Astrocyte (in vitro differentiated cells and primary cell): ENCODE results near the gene SHANK1. TPM values are rescaled to one million over a fixed set of nuclear protein-coding genes. Genes with fewer than 3 reads are reported as not detected.

Experiments
- DNase-seq: peaks from one replicate; pipeline ENCODE4 v3.0.0-alpha.2; 2010; ENCODE audit warnings: low read depth
- FAIRE-seq: peaks from 2 replicates; lab custom pipeline; 2011; peaks lifted over from hg19 to GRCh38; lab: Jason Lieb, UNC
- H2AFZ ChIP-seq: 2 replicates; pipeline ENCODE4 v1.6.0; 2012; ENCODE audit warnings: low read depth, low read length, inconsistent platforms
- H3K27ac ChIP-seq: 2 replicates; pipeline ENCODE4 v1.5.1; 2011; ENCODE audit warnings: low read depth, low read length, inconsistent platforms
- H3K27me3 ChIP-seq: 2 replicates; pipeline ENCODE4 v1.6.0; 2011; ENCODE audit warnings: low read length, inconsistent platforms; ENCODE audit not compliant: insufficient read depth
- H3K36me3 ChIP-seq: 2 replicates; pipeline ENCODE4 v1.5.1; 2011; ENCODE audit warnings: low read length, inconsistent platforms; ENCODE audit not compliant: insufficient read depth
- H3K4me1 ChIP-seq: 2 replicates; pipeline ENCODE4 v1.5.1; 2011; ENCODE audit warnings: low read length, inconsistent platforms; ENCODE audit not compliant: insufficient read depth
- H3K4me2 ChIP-seq: 2 replicates; pipeline ENCODE4 v1.6.0; 2012; ENCODE audit warnings: low read length, inconsistent platforms
- H3K4me3 ChIP-seq: 2 replicates; pipeline ENCODE4 v1.5.1; 2011; ENCODE audit warnings: low read depth, mild to moderate bottlenecking, low read length, inconsistent platforms; ENCODE audit not compliant: insufficient read depth
- H3K79me2 ChIP-seq: 2 replicates; pipeline ENCODE4 v1.6.0; 2012; ENCODE audit warnings: mild to moderate bottlenecking, low read length, inconsistent platforms; ENCODE audit not compliant: insufficient read depth
- H3K9ac ChIP-seq: 2 replicates; pipeline ENCODE4 v1.6.0; 2012; ENCODE audit warnings: mild to moderate bottlenecking, low read length, inconsistent platforms
- H3K9me3 ChIP-seq: 2 replicates; pipeline ENCODE4 v1.5.1; 2012; ENCODE audit warnings: low read depth, mild to moderate bottlenecking, low read length, inconsistent platforms; ENCODE audit not compliant: insufficient read depth
- H4K20me1 ChIP-seq: 2 replicates; pipeline ENCODE4 v1.6.0; 2012; ENCODE audit warnings: low read length, inconsistent platforms; ENCODE audit not compliant: insufficient read depth
- H3K27ac Mint-ChIP-seq: one replicate; pipeline ENCODE4 v1.8.0; 2021; ENCODE audit warnings: mild to moderate bottlenecking, mixed read lengths; ENCODE audit not compliant: unreplicated experiment
- H3K27me3 Mint-ChIP-seq: one replicate; pipeline ENCODE4 v1.8.0; 2021; ENCODE audit warnings: low read depth, mixed read lengths; ENCODE audit not compliant: unreplicated experiment
- H3K36me3 Mint-ChIP-seq: one replicate; pipeline ENCODE4 v1.8.0; 2021; ENCODE audit warnings: low read depth, mixed read lengths; ENCODE audit not compliant: unreplicated experiment
- H3K4me1 Mint-ChIP-seq: one replicate; pipeline ENCODE4 v1.8.0; 2021; ENCODE audit warnings: low read depth, mixed read lengths; ENCODE audit not compliant: unreplicated experiment
- H3K4me3 Mint-ChIP-seq: one replicate; pipeline ENCODE4 v1.8.0; 2021; ENCODE audit warnings: mild to moderate bottlenecking, moderate library complexity, mixed read lengths; ENCODE audit not compliant: unreplicated experiment
- H3K9me3 Mint-ChIP-seq: one replicate; pipeline ENCODE4 v1.8.0; 2021; ENCODE audit warnings: mild to moderate bottlenecking, mixed read lengths; ENCODE audit not compliant: unreplicated experiment
- EZH2 ChIP-seq: IDR thresholded peaks from 2 replicates; pipeline ENCODE4 v1.6.1; 2012; ENCODE audit warnings: mild to moderate bottlenecking, low read length, inconsistent platforms; ENCODE audit not compliant: insufficient read depth
- total RNA-seq: library from RNA; stranded (reverse); gene quantifications from 2 replicates; pipeline ENCODE4 v1.2.1, GENCODE V29; 2021
- TF ChIP-seq, protein P1 (sequence below): IDR thresholded peaks from 2 replicates; pipeline ENCODE4 v1.5.1; 2011; ENCODE audit warnings: low read depth, mild to moderate bottlenecking, inconsistent platforms, low read length, moderate library complexity; ENCODE audit not compliant: insufficient read depth

SHANK1 gene
- total RNA-seq, 1 donor from 2014 or later, result not detected

DNA sequence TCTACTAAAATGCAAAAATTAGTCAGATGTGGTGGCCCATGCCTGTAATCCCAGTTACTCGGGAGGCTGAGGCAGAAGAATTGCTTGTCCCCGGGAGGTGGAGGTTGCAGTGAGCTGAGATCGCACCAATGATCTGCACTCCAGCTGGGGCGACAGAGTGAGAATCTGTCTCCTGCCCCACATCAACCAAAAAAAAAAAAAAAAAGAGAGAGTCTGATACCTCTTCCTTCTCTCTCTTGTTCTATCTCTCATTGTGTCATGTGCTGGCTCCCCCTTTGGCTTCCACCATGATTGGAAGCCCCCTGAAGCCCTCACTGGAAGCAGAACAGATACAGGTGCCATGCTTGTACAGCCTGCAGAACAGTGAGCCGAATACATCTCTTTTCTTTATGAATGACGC, 23.9 kb upstream of the SHANK1 start:
- Histone ChIP-seq H2AFZ (no peak overlapping the region), H3K36me3 (no peaks in the 10 kb centered on the region), H4K20me1 (no peaks in the 10 kb centered on the region), H3K9ac (no peak overlapping the region), H3K9me3 (no peaks in the 10 kb centered on the region), H3K4me1 (no peaks in the 10 kb centered on the region), H3K27me3 (peaks cover 2% of the 10 kb centered on the region), H3K79me2 (no peaks in the 10 kb centered on the region), H3K4me3 (no peak overlapping the region), H3K4me2 (no peak overlapping the region), H3K27ac (no peak overlapping the region)
- Mint-ChIP-seq H3K9me3 (peaks cover 20% of the 10 kb centered on the region), H3K4me1 (no peaks in the 10 kb centered on the region), H3K27me3 (no peaks in the 10 kb centered on the region), H3K27ac (no peak overlapping the region), H3K4me3 (no peak overlapping the region), H3K36me3 (no peaks in the 10 kb centered on the region)
- FAIRE-seq (no peak), DNase-seq (no peak)
- no peak for TF ChIP-seq EZH2
- TF ChIP-seq, protein P1, sequence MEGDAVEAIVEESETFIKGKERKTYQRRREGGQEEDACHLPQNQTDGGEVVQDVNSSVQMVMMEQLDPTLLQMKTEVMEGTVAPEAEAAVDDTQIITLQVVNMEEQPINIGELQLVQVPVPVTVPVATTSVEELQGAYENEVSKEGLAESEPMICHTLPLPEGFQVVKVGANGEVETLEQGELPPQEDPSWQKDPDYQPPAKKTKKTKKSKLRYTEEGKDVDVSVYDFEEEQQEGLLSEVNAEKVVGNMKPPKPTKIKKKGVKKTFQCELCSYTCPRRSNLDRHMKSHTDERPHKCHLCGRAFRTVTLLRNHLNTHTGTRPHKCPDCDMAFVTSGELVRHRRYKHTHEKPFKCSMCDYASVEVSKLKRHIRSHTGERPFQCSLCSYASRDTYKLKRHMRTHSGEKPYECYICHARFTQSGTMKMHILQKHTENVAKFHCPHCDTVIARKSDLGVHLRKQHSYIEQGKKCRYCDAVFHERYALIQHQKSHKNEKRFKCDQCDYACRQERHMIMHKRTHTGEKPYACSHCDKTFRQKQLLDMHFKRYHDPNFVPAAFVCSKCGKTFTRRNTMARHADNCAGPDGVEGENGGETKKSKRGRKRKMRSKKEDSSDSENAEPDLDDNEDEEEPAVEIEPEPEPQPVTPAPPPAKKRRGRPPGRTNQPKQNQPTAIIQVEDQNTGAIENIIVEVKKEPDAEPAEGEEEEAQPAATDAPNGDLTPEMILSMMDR, result no peak

DNA sequence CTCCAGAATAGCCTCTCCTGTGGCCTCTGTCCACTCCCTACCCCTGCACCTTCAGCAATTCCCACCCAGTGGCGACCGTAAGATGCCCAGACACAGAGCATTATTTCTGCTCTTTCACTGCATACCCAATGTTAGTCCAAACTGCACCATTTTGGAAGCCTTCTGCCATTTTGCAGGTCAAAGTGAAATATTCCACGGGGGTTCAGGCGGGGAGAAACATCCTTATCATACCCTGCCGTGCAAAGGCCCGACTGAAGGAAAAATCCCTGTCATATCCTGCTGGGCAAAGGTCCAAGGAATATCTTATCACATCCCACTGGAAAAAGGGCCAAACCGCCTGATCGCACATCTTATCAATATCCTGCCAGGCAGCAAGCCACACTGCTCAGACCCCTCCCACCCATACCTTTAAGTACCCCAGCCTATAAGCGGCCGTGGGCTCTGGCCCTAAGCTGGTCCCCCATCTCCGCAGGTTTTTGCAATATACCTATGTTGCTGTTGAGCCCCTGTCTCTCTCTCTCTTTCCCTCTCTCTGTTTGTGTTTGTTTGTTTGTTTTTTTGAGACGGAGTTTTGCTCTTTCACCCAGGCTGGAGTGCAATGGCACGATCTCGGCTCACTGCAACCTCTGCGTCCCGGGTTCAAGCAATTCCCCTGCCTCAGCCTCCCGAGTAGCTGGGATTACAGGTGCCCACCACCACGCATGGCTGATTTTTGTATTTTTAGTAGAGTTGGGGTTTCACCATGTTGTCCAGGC, 21.8 kb upstream of the SHANK1 start:
- Histone ChIP-seq H3K4me2 (no peak overlapping the region), H3K79me2 (no peaks in the 10 kb centered on the region), H3K4me1 (no peaks in the 10 kb centered on the region), H3K27me3 (peaks cover 2% of the 10 kb centered on the region), H3K9me3 (no peaks in the 10 kb centered on the region), H3K4me3 (no peak overlapping the region), H3K36me3 (no peaks in the 10 kb centered on the region), H4K20me1 (no peaks in the 10 kb centered on the region), H2AFZ (no peak overlapping the region), H3K9ac (no peak overlapping the region), H3K27ac (no peak overlapping the region)
- DNase-seq, result no peak
- H3K4me3 Mint-ChIP-seq, result no peak overlapping the region
- no peak for FAIRE-seq
- no peak for TF ChIP-seq EZH2
- TF ChIP-seq, protein P1, result no peak
- no peaks in the 10 kb centered on the region for H3K4me1 Mint-ChIP-seq
- no peak overlapping the region for H3K27ac Mint-ChIP-seq
- H3K27me3 Mint-ChIP-seq, result no peaks in the 10 kb centered on the region
- peaks cover 17% of the 10 kb centered on the region for H3K9me3 Mint-ChIP-seq
- H3K36me3 Mint-ChIP-seq, result no peaks in the 10 kb centered on the region

DNA sequence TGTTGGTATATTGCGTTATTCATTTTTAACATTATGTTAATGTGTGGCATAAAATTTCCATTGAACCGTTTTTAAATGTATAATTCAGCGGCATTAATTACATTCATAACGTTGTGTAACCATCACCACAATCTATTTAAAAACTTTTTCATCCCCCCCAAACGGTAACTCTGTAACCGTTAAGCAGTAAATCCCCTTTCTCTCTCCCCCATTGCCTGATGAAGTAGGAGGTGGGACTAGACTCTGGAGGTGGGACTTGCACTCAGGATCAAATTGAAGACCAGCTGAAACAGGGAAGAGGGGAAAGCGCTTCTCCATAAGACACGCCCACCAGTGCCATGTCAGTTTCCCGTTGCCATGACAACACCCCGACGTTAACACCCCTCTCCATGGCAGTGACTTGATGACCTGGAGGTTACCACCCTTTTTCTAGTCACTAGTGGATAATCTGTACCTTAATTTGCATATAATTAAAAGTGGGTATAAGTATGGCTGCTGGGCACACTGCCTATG, 20.4 kb upstream of the SHANK1 start:
- Mint-ChIP-seq H3K4me1 (no peaks in the 10 kb centered on the region), H3K9me3 (peaks cover 13% of the 10 kb centered on the region), H3K4me3 (no peak overlapping the region), H3K27ac (no peak overlapping the region), H3K36me3 (no peaks in the 10 kb centered on the region), H3K27me3 (no peaks in the 10 kb centered on the region)
- Histone ChIP-seq H3K27ac (no peak overlapping the region), H3K36me3 (no peaks in the 10 kb centered on the region), H3K27me3 (peaks cover 2% of the 10 kb centered on the region), H3K4me3 (no peak overlapping the region), H3K79me2 (no peaks in the 10 kb centered on the region), H3K9me3 (no peaks in the 10 kb centered on the region), H2AFZ (no peak overlapping the region), H3K4me2 (no peak overlapping the region), H4K20me1 (no peaks in the 10 kb centered on the region), H3K9ac (no peak overlapping the region), H3K4me1 (no peaks in the 10 kb centered on the region)
- no peak for TF ChIP-seq EZH2
- TF ChIP-seq, protein P1, result no peak
- no peak for FAIRE-seq
- DNase-seq, result no peak
